T-cell (primary cell): ENCODE measurements around the gene ASXL1. TPM values are rescaled to one million over a fixed set of nuclear protein-coding genes. Genes with fewer than 3 reads are reported as not detected.
"Not testable (repeated sequence)": the region's sequence is repeated elsewhere in the genome, so short reads cannot be mapped to it uniquely, and the experiment has no call there.

Source experiments
- ATAC-seq, 4 experiments: fragments of 200-7000 bp in 3 of 4; fragments of 150-1000 bp in 1 of 4; cut with Tn5 transposase; replicated peaks in 1 of 4; 1 replicate in 3 of 4; 2 replicates in 1 of 4; pipeline ENCODE4 v1.10.0; 2021; ENCODE audit warnings: moderate library complexity in 3 of 4, mild to moderate bottlenecking in 2 of 4, moderate number of reproducible peaks in 1 of 4
- CTCF ChIA-PET, 2 donors: fragments of 300-600 bp; sonication (Branson Sonifier 250); formaldehyde crosslinking; loops; one replicate each; lab custom pipeline; 2022; ENCODE audit warnings: antibody characterized with exemption in 2 of 2; lab: Charles Lee
- POLR2A ChIA-PET, 2 donors: fragments of 300-600 bp; sonication (Branson Sonifier 250); formaldehyde crosslinking; loops; one replicate each; lab custom pipeline; 2022; ENCODE audit warnings: antibody characterized with exemption in 2 of 2; lab: Charles Lee
- DNase-seq, 35 experiments: peaks; one replicate each; pipeline versions ENCODE4 v3.0.0 to v3.0.0-alpha.2; 2013 to 2023
- H3K27ac ChIP-seq: one replicate; pipeline ENCODE4 v1.5.1; 2013; ENCODE audit warnings: low read length
- H3K27me3 ChIP-seq, 2 experiments: replicated peaks in 1 of 2; 1 replicate in 1 of 2; 2 replicates in 1 of 2; pipeline versions ENCODE4 v1.6.1 to v1.7.0; 2013; ENCODE audit warnings: low read length in 1 of 2, mixed read lengths in 1 of 2; ENCODE audit not compliant: control insufficient read depth in 2 of 2, insufficient read depth in 2 of 2; ENCODE audit errors: extremely low read depth in 1 of 2
- H3K36me3 ChIP-seq, 2 donors: 1 replicate in 1 of 2; 2 replicates in 1 of 2; pipeline versions ENCODE4 v1.6.1 to v1.7.0; 2013; ENCODE audit warnings: low read length in 1 of 2; ENCODE audit not compliant: control insufficient read depth in 2 of 2, insufficient read depth in 1 of 2; ENCODE audit errors: extremely low read depth in 1 of 2
- H3K4me1 ChIP-seq, 2 experiments: 1 replicate in 1 of 2; 2 replicates in 1 of 2; pipeline versions ENCODE4 v1.6.1 to v1.7.0; 2013; ENCODE audit warnings: low read length in 2 of 2, mixed read lengths in 1 of 2; ENCODE audit not compliant: insufficient read depth in 2 of 2, control insufficient read depth in 1 of 2; ENCODE audit errors: extremely low read depth in 1 of 2
- H3K4me3 ChIP-seq, 2 donors: 1 replicate in 1 of 2; 2 replicates in 1 of 2; pipeline versions ENCODE4 v1.5.1 to v1.7.0; 2013; ENCODE audit warnings: mild to moderate bottlenecking in 2 of 2, low read length in 1 of 2, moderate library complexity in 1 of 2; ENCODE audit not compliant: control insufficient read depth in 1 of 2; ENCODE audit errors: extremely low read depth in 1 of 2
- H3K9me3 ChIP-seq: 2 replicates; pipeline ENCODE4 v1.7.0; 2013
- H3K27ac Mint-ChIP-seq, 2 donors: one replicate each; pipeline ENCODE4 v1.8.0; 2020 to 2021; ENCODE audit warnings: mild to moderate bottlenecking in 2 of 2, mixed read lengths in 2 of 2
- H3K27me3 Mint-ChIP-seq, 2 donors: one replicate each; pipeline ENCODE4 v1.8.0; 2021 to 2022; ENCODE audit warnings: mixed read lengths in 2 of 2
- H3K36me3 Mint-ChIP-seq: one replicate; pipeline ENCODE4 v1.8.0; 2021; ENCODE audit warnings: mixed read lengths
- H3K4me1 Mint-ChIP-seq, 3 donors: one replicate each; pipeline ENCODE4 v1.8.0; 2020 to 2022; ENCODE audit warnings: mixed read lengths in 3 of 3, mild to moderate bottlenecking in 1 of 3
- H3K4me3 Mint-ChIP-seq, 3 donors: one replicate each; pipeline ENCODE4 v1.8.0; 2020 to 2022; ENCODE audit warnings: mild to moderate bottlenecking in 3 of 3, mixed read lengths in 3 of 3, moderate library complexity in 3 of 3
- H3K9me3 Mint-ChIP-seq, 3 donors: one replicate each; pipeline ENCODE4 v1.8.0; 2020 to 2022; ENCODE audit warnings: mixed read lengths in 3 of 3
- WGBS: methylation state at CpG from one replicate; pipeline ENCODE4 v1.1.5; 2013; ENCODE audit warnings: missing lambda C conversion rate; ENCODE audit not compliant: insufficient coverage; 5-methylcytosine and 5-hydroxymethylcytosine counted together
- total RNA-seq, 35 experiments: library from RNA in 6 of 35; stranded (reverse) in 6 of 35; fragments of 120-200 nt in 1 of 35; gene quantifications; one replicate each; pipeline versions ENCODE4 v1.2.1 to v1.2.4 and lab custom pipeline; 2013 to 2026

ASXL1 gene
- total RNA-seq, 5 donors from 2014 or later (not counting 1 experiment from before 2014, with no cell fraction given): 122 to 204 (median 137) TPM

DNA sequence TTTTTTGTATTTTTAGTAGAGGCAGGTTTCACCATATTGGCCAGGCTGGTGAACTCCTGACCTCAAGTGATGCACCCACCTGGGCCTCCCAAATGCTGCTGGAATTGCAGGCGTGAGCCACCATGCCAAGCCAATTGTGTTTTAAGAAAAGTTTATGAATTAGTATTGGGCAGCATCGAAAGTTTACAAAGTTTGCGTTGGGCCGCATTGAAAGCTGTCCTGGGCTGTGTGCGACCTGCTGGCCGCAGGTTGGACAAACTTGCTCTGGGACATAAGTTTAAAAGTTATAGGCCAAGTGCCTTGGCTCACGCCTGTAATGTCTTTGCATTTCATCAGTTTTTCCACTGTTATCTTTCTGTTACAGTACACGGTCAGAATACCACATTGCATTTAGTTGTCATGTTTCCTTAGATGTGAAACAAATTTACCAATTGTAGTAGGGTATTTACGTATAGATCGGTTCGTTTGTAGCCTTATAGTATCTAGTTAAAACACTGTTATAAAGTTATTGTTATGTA is 39.5 kb downstream of the ASXL1 start:
- no peak for DNase-seq
- ChIA-PET POLR2A (no interaction called here), CTCF (interaction anchor here in 1 of 2 donors (0.7 kb wide), 1 partner anchor 65 kb away, joined by 8 read pairs; no protein-coding TSS in a partner anchor)
- Mint-ChIP-seq H3K4me3 (no peak overlapping the region), H3K36me3 (peaks cover 57% of the 10 kb centered on the region), H3K9me3 (peaks cover 8 to 12% (median 9%) of the 10 kb centered on the region in 3 donors), H3K27me3 (no peaks in the 10 kb centered on the region), H3K27ac (peak overlapping the region in 1 of 2 donors; percentile 44), H3K4me1 (peaks cover 43 to 49% (median 47%) of the 10 kb centered on the region in 3 donors)
- Histone ChIP-seq H3K4me3 (no peak overlapping the region), H3K9me3 (peaks cover 7% of the 10 kb centered on the region), H3K27ac (no peak overlapping the region), H3K4me1 (no peaks in the 10 kb centered on the region), H3K36me3 (peaks cover 8 to 13% of the 10 kb centered on the region in 2 donors), H3K27me3 (no peaks in the 10 kb centered on the region)
- 97% methylated on average over 6 of the region's 11 CpGs for WGBS
- no peak for ATAC-seq

DNA sequence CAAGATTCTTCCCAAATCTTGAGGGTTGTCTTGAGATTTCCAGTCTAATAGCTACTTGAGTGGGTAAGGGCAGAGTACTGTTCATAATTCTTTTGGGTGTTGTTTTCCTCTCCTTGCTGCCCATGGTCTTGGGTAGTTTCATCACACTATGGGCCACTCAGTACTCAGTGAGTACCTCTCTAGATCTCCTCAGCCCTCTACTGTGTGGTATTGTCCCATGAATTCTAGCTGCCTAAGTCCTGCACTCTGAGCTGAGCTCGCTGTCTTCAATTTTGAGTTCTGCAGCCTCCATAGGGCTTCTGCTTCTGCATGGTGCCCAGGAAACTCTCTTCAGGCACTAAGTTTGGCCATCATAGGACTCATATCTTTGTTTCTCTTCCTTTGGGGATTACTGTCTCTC is 42.3 kb downstream of the ASXL1 start:
- CTCF ChIA-PET: interaction anchor here in 1 of 2 donors (0.5 to 0.8 kb wide), 2 partner anchors 35 to 254 kb away, joined by 3 read pairs; no protein-coding TSS in a partner anchor
- H3K4me1 ChIP-seq: peaks cover 0 to 11% of the 10 kb centered on the region in 2 experiments
- H3K36me3 ChIP-seq: peaks cover 5 to 10% of the 10 kb centered on the region in 2 donors
- H3K4me3 ChIP-seq: no peak overlapping the region
- peak overlapping the region in 1 of 2 donors; percentile 1 for H3K27ac Mint-ChIP-seq
- H3K4me1 Mint-ChIP-seq: peaks cover 52 to 64% (median 52%) of the 10 kb centered on the region in 3 donors
- peaks cover 3 to 6% (median 5%) of the 10 kb centered on the region in 3 donors for H3K9me3 Mint-ChIP-seq
- H3K27me3 Mint-ChIP-seq: no peaks in the 10 kb centered on the region
- no peak for DNase-seq
- POLR2A ChIA-PET: no interaction called here
- no peak overlapping the region for H3K27ac ChIP-seq
- H3K4me3 Mint-ChIP-seq: no peak overlapping the region
- peaks cover 3% of the 10 kb centered on the region for H3K9me3 ChIP-seq
- no peaks in the 10 kb centered on the region for H3K27me3 ChIP-seq
- no peak for ATAC-seq
- 89% methylated on average over 1 of the region's 1 CpG for WGBS
- peaks cover 40% of the 10 kb centered on the region for H3K36me3 Mint-ChIP-seq

DNA sequence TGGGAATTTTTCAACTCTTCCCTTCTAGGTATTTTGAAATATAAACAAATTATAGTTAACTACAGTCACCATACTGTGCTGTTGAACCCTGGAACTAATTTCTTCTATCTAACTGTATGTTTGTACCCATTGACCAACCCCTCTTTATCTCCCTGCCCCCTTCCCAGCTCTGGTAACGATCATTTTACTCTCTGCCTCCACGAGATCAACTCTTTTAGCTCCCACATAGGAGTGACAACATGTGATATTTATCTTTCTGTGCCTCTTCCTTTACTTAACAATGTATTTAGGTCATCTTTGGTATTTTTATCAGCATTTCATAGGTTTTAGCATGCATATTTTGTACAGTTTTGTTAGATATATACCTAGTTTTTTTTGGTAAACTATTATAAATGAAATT is 45.9 kb downstream of the ASXL1 start:
- CTCF ChIA-PET: no interaction called here
- no peak overlapping the region for H3K4me3 Mint-ChIP-seq
- ATAC-seq (no peak), DNase-seq (no peak)
- no CpG with 5 or more reads among the region's 2 CpGs for WGBS
- peaks cover 0 to 5% of the 10 kb centered on the region in 2 donors for H3K36me3 ChIP-seq
- H3K27ac ChIP-seq: no peak overlapping the region
- peaks cover 29% of the 10 kb centered on the region for H3K36me3 Mint-ChIP-seq
- H3K9me3 ChIP-seq: no peaks in the 10 kb centered on the region
- H3K9me3 Mint-ChIP-seq: no peaks in the 10 kb centered on the region
- H3K27me3 Mint-ChIP-seq: no peaks in the 10 kb centered on the region
- H3K27me3 ChIP-seq: no peaks in the 10 kb centered on the region
- POLR2A ChIA-PET: no interaction called here
- H3K4me3 ChIP-seq: no peak overlapping the region
- peaks cover 21 to 38% of the 10 kb centered on the region in 2 experiments for H3K4me1 ChIP-seq
- no peak overlapping the region for H3K27ac Mint-ChIP-seq
- peaks cover 67 to 84% (median 70%) of the 10 kb centered on the region in 3 donors for H3K4me1 Mint-ChIP-seq

DNA sequence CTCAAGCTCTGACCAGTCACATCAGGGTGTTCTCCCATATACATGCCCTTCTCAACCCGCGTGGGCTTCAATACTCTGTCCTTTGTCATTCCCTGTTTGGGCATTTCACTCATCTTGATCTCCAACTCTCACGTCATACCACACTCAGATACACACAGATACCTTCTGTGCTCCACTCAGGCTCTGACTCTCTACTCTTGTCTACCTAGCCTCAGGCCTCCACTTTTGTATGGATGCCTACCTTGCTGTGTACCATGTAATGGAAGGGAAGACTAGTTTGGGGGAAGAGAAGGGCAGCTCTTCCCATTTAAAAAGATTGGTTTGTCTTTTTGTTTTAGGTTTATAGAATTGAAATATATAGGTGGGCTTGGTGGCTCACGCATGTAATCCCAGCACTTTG is 48.6 kb downstream of the ASXL1 start:
- Histone ChIP-seq H3K36me3 (peaks cover 0 to 2% of the 10 kb centered on the region in 2 donors), H3K4me1 (peaks cover 32 to 56% of the 10 kb centered on the region in 2 experiments), H3K4me3 (no peak overlapping the region), H3K27ac (peak overlapping the region; percentile 31), H3K9me3 (no peaks in the 10 kb centered on the region), H3K27me3 (no peaks in the 10 kb centered on the region)
- Mint-ChIP-seq H3K4me3 (peak overlapping the region in 1 of 3 donors; percentile 69), H3K27ac (peak overlapping the region; percentile 75 to 94), H3K4me1 (peaks cover 61 to 72% (median 64%) of the 10 kb centered on the region in 3 donors), H3K36me3 (peaks cover 15% of the 10 kb centered on the region), H3K27me3 (no peaks in the 10 kb centered on the region), H3K9me3 (no peaks in the 10 kb centered on the region)
- 94% methylated on average over 2 of the region's 4 CpGs for WGBS
- ATAC-seq (no peak), DNase-seq (no peak)
- POLR2A ChIA-PET: interaction anchor here in 1 of 2 donors (0.6 kb wide), 1 partner anchor 22 kb away, joined by 3 read pairs; no protein-coding TSS in a partner anchor
- CTCF ChIA-PET: interaction anchor here in 1 of 2 donors (0.6 kb wide), 1 partner anchor 78 kb away, joined by 3 read pairs; no protein-coding TSS in a partner anchor

DNA sequence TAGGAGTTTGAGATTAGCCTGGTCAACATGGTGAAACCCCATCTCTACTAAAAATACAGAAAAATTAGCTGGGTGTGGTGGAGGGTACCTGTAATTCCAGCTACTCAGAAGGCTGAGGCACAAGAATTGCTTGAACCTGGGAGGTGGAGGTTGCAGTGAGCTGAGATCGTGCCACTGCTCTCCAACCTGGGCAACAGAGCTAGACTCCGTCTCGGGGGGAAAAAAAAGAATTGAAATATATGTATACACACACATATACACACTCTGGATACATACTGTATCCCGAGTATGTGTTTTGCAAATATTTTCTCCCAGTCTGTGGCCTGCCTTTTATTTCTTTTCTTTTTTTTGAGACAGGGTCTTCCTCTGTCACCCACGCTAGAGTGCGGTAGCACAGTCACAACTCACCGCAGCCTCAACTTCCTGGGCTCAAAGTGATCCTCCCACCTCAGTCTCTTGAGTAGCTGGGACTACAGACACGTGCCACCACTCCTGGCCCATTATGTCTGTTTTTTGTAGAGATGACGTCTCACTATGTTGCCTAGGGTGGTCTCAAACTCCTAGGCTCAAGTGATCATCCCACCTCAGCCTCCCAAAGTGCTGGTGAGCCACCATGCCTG is 49.1 kb downstream of the ASXL1 start:
- POLR2A ChIA-PET, H3K36me3 ChIP-seq, CTCF ChIA-PET, H3K9me3 ChIP-seq, H3K27me3 ChIP-seq, H3K27me3 Mint-ChIP-seq, H3K9me3 Mint-ChIP-seq: not testable (repeated sequence)
- Histone ChIP-seq H3K4me3 (peak overlapping the region in 1 of 2 donors; percentile 23), H3K4me1 (peaks cover 32 to 62% of the 10 kb centered on the region in 2 experiments), H3K27ac (peak overlapping the region; percentile 31)
- peak; percentile 22 to 83 (median 64) for DNase-seq
- H3K4me1 Mint-ChIP-seq: peaks cover 67 to 75% (median 70%) of the 10 kb centered on the region in 3 donors
- H3K27ac Mint-ChIP-seq: peak overlapping the region; percentile 75 to 94
- peaks cover 12% of the 10 kb centered on the region for H3K36me3 Mint-ChIP-seq
- 13% methylated on average over 2 of the region's 9 CpGs for WGBS
- ATAC-seq: peak; percentile 99 to 100 (median 100)
- H3K4me3 Mint-ChIP-seq: peak overlapping the region; percentile 56 to 69 (median 59)

DNA sequence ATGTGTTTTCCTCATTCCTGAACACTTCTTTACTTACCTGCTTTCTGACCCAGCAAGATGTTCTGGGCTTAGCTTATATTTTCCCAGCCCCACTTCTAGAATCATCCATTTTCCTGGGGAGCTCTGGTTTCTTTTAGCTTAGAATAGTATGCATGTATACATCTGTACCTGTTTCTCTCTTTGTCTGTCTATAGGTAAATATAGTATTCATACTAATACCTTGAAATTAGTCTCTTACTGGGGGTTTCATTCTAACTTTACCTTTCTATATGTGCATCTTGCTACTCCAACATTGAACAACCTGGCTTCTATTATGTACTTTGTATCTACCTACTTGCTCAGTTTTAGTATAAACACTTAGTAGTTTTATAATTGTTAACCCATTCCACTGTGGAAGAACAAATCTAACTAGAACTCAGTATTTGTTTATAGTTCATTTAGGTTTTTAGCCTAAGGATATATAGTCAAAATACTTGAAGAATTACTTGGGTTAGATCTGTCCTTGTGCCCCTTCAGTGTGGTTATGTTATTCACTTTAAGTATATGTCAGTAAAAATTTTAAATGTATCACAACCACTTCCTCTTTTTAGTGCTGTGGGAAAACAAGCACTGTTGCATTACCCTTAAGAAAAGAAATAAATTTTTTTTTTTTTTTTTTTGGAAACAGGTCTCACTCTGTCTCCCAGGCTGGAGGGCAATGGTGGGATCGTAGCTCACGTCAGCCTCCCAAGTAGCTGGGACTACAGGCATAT is 54.0 kb downstream of the ASXL1 start:
- Histone ChIP-seq H3K4me3 (peak overlapping the region in 1 of 2 donors; percentile 6), H3K36me3 (peaks cover 0 to 3% of the 10 kb centered on the region in 2 donors), H3K4me1 (peaks cover 32 to 59% of the 10 kb centered on the region in 2 experiments), H3K9me3 (no peaks in the 10 kb centered on the region), H3K27ac (no peak overlapping the region), H3K27me3 (no peaks in the 10 kb centered on the region)
- no peak for ATAC-seq
- DNase-seq: no peak
- POLR2A ChIA-PET: interaction anchor here (0.7 to 1.1 kb wide), 3 partner anchors 12 to 1150 kb away, joined by 3 to 10 read pairs (median 6); no protein-coding TSS in a partner anchor
- H3K4me1 Mint-ChIP-seq: peaks cover 73 to 78% (median 75%) of the 10 kb centered on the region in 3 donors
- no CpG with 5 or more reads among the region's 2 CpGs for WGBS
- no peaks in the 10 kb centered on the region for H3K9me3 Mint-ChIP-seq
- H3K27ac Mint-ChIP-seq: peak overlapping the region; percentile 1 to 45
- CTCF ChIA-PET: no interaction called here
- no peaks in the 10 kb centered on the region for H3K27me3 Mint-ChIP-seq
- H3K4me3 Mint-ChIP-seq: peak overlapping the region in 2 of 3 donors; percentile 7 to 19
- peaks cover 19% of the 10 kb centered on the region for H3K36me3 Mint-ChIP-seq
